ENCODE data around the gene DEFB124.
A peak's percentile ranks its signal among the peaks of the same experiment; 100 is the strongest.

DEFB124 gene

DNA sequence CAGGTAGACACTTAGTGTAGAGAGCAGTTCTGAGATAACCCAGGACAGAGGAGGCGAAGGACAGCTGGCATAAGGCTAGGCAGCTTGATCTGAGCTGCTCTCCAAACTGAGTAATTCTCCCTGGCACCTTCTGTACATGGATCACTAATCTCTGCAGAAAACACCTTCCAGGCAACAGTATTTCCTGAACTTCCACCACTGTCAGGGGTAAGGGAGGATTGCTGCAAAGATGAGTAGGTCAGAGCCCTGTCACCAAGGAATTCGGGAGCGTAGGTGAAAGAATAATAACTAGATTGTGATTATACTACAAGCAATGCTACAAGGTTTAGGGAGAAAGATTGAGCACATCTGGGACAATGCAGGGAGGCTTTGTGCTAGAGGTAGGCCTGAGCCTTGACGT, 41.2 kb upstream of the DEFB124 start (continued):
- TF ChIP-seq, protein P1, sequence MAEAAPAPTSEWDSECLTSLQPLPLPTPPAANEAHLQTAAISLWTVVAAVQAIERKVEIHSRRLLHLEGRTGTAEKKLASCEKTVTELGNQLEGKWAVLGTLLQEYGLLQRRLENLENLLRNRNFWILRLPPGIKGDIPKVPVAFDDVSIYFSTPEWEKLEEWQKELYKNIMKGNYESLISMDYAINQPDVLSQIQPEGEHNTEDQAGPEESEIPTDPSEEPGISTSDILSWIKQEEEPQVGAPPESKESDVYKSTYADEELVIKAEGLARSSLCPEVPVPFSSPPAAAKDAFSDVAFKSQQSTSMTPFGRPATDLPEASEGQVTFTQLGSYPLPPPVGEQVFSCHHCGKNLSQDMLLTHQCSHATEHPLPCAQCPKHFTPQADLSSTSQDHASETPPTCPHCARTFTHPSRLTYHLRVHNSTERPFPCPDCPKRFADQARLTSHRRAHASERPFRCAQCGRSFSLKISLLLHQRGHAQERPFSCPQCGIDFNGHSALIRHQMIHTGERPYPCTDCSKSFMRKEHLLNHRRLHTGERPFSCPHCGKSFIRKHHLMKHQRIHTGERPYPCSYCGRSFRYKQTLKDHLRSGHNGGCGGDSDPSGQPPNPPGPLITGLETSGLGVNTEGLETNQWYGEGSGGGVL (tag by site-specific recombination; IDR thresholded peaks at IDR 0.05) = no peak
- no peak for TF ChIP-seq ZNF433 (tag by site-specific recombination; IDR thresholded peaks at IDR 0.05; ENCODE audit: low read depth)

DNA sequence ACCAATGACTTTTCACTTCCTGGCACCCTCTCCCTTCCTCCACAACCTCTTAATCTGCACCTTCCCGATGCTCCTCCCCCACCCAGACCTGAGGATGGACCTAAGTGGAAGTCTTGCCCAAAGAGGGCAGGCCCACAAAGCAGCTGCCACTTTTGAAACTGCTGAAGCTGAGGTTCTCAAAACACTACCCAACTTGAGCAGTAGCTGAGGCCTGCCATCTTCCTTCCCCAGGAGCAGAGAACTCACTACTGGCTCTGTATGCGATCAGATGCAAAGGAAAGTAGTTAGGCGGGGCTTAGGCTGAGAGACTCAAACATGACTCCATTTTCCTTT, 40.8 kb upstream of the DEFB124 start:
- H3K36me3 ChIP-seq (ENCODE audit: control insufficient read depth in 2 of 2, insufficient read depth in 1 of 2, low read length in 2 of 2) = peaks cover 0 to 38% of the 10 kb centered on the region in 2 experiments; a peak in 2 of 3 replicates
- ChIA-PET POLR2A (interaction anchor here (0.9 kb wide), 1 partner anchor 191 kb away, joined by 3 read pairs; no protein-coding TSS in a partner anchor), CTCF (interaction anchor here (0.9 to 1.4 kb wide), 4 partner anchors 12 to 75 kb away, joined by 3 to 6 read pairs (median 4); partner anchors contain the start of gene DEFB123)
- peaks cover 2% of the 10 kb centered on the region; the same call in 1 of the 2 replicates for H3K4me1 ChIP-seq (ENCODE audit: control insufficient read depth, insufficient read depth, low read length)
- H3K9me3 ChIP-seq (ENCODE audit: control insufficient read depth, insufficient read depth, low read depth, low read length) = no peaks in the 10 kb centered on the region
- no peak overlapping the region for H3K27ac ChIP-seq (ENCODE audit: extremely low read depth, low read depth, low read length)
- TF ChIP-seq ZNF248 (tag by site-specific recombination; IDR thresholded peaks at IDR 0.05) = no peak
- TF ChIP-seq, protein P2, sequence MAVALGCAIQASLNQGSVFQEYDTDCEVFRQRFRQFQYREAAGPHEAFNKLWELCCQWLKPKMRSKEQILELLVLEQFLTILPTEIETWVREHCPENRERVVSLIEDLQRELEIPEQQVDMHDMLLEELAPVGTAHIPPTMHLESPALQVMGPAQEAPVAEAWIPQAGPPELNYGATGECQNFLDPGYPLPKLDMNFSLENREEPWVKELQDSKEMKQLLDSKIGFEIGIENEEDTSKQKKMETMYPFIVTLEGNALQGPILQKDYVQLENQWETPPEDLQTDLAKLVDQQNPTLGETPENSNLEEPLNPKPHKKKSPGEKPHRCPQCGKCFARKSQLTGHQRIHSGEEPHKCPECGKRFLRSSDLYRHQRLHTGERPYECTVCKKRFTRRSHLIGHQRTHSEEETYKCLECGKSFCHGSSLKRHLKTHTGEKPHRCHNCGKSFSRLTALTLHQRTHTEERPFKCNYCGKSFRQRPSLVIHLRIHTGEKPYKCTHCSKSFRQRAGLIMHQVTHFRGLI (tag by site-specific recombination; IDR thresholded peaks at IDR 0.05) = no peak
- TF ChIP-seq KLF16 (tag by site-specific recombination; IDR thresholded peaks at IDR 0.05) = no peak
- TF ChIP-seq ZNF600 (tag by site-specific recombination; IDR thresholded peaks at IDR 0.05) = peak; percentile 43; the same call in 1 of the 2 replicates
- peak; percentile 77 for TF ChIP-seq SP2 (tag by site-specific recombination; IDR thresholded peaks at IDR 0.05)
- H3K4me3 ChIP-seq (ENCODE audit: low read depth, low read length) = peak overlapping the region; percentile 5; the same call in 1 of the 2 replicates

DNA sequence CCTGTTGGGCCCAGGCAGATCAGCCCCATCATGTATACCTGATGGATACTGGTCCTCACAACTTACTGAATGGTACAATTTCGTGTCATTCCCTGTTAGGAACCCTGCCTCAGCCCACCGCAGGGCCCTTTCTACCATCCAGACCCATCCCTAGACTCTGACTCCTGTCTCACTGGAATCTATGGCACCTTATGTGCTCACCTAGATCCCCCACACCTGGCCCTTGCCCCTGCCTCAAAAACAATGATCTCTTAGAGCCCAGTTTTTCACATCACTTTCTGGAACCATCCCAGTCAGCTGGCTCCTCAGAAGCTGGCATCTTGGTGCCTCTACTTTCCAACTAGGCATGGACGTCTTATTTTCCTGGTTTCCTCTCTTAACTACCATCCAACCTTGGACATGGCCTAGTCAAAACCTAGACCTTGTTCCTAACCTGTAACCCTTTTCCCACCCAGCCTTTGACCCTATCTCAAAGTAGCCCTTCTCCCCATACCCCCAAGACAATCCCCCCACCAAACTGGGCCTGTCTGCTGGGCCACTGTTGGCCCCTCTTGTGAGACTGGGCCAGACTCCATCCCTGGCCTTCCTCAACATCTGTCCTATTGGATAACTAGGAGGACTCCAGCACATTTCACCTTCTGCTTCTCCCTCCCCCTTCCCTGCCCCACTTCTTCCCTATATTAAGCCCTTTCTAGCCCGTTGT, 40.3 kb upstream of the DEFB124 start:
- ChIA-PET POLR2A (interaction anchor here (0.9 kb wide), 1 partner anchor 191 kb away, joined by 3 read pairs; no protein-coding TSS in a partner anchor), CTCF (interaction anchor here (1.0 to 1.4 kb wide), 3 partner anchors 12 to 75 kb away, joined by 3 to 6 read pairs (median 3); partner anchors contain the start of gene DEFB123)
- no peak for TF ChIP-seq ZNF354C (tag by site-specific recombination; IDR thresholded peaks at IDR 0.05; ENCODE audit: borderline replicate concordance, low read depth)
- TF ChIP-seq, protein P3, sequence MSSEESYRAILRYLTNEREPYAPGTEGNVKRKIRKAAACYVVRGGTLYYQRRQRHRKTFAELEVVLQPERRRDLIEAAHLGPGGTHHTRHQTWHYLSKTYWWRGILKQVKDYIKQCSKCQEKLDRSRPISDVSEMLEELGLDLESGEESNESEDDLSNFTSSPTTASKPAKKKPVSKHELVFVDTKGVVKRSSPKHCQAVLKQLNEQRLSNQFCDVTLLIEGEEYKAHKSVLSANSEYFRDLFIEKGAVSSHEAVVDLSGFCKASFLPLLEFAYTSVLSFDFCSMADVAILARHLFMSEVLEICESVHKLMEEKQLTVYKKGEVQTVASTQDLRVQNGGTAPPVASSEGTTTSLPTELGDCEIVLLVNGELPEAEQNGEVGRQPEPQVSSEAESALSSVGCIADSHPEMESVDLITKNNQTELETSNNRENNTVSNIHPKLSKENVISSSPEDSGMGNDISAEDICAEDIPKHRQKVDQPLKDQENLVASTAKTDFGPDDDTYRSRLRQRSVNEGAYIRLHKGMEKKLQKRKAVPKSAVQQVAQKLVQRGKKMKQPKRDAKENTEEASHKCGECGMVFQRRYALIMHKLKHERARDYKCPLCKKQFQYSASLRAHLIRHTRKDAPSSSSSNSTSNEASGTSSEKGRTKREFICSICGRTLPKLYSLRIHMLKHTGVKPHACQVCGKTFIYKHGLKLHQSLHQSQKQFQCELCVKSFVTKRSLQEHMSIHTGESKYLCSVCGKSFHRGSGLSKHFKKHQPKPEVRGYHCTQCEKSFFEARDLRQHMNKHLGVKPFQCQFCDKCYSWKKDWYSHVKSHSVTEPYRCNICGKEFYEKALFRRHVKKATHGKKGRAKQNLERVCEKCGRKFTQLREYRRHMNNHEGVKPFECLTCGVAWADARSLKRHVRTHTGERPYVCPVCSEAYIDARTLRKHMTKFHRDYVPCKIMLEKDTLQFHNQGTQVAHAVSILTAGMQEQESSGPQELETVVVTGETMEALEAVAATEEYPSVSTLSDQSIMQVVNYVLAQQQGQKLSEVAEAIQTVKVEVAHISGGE (tag by site-specific recombination; conservative IDR thresholded peaks at IDR 0.05; ENCODE audit: low read depth) = 0 out of 2 replicates have a peak, but pooled peaks have one; percentile 6
- TF ChIP-seq SP3 (tag by site-specific recombination; IDR thresholded peaks at IDR 0.05) = peak; percentile 41; the same call in 1 of the 2 replicates
- H3K4me3 ChIP-seq (ENCODE audit: low read depth, low read length) = peak overlapping the region; percentile 65
- H3K4me1 ChIP-seq (ENCODE audit: control insufficient read depth, insufficient read depth, low read length) = peaks cover 2% of the 10 kb centered on the region; the same call in 1 of the 2 replicates
- peak overlapping the region; percentile 61; the same call in 1 of the 2 replicates for H3K27ac ChIP-seq (ENCODE audit: extremely low read depth, low read depth, low read length)
- peaks cover 0 to 34% of the 10 kb centered on the region in 2 experiments; a peak in 2 of 3 replicates for H3K36me3 ChIP-seq (ENCODE audit: control insufficient read depth in 2 of 2, insufficient read depth in 1 of 2, low read length in 2 of 2)
- no peaks in the 10 kb centered on the region for H3K9me3 ChIP-seq (ENCODE audit: control insufficient read depth, insufficient read depth, low read depth, low read length)
